Ramos (cell line): ENCODE measurements around the gene SMKR1.
"Not testable (repeated sequence)": the region's sequence is repeated elsewhere in the genome, so short reads cannot be mapped to it uniquely, and the experiment has no call there.

ENCODE experiments used
- in situ Hi-C: fragments of 300-500 bp; cut with MboI; formaldehyde crosslinking; loops from one replicate; pipeline ENCODE4 v1.14.3; 2022; ENCODE audit warnings: low sequenced_read_pairs; ENCODE audit not compliant: unreplicated experiment

The SMKR1 gene

DNA sequence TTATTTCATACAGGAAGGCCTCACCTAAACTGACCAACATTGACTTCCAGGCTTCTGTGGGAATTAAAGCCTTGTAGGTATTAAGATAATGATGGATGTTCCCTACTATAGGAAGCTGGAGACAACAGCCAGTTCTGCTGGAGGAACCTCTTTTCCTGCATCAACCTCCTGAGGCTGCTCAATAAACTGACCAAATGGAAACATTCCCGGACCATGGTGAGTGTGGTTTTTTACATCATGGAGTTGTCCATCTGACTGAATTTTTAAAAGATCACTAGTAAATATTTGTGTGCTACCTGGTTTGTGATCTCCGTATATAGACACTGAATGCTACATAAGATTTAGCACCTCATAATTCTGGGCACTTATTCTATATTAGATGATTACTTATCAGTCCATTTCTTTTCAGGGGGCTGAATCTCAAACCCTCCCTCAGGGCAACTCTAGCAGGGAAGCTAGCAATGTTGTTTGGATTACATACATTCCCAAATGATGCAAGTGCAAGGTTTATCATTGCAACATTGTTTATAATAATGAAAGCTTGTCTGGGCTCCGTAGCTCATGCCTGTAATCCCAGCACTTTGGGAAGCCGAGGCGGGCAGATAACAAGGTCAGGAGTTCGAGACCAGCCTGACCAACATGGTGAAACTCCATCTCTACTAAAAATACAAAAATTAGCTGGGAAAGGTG is 21.5 kb upstream of the SMKR1 start:
- in situ Hi-C loops, result no loop called here

DNA sequence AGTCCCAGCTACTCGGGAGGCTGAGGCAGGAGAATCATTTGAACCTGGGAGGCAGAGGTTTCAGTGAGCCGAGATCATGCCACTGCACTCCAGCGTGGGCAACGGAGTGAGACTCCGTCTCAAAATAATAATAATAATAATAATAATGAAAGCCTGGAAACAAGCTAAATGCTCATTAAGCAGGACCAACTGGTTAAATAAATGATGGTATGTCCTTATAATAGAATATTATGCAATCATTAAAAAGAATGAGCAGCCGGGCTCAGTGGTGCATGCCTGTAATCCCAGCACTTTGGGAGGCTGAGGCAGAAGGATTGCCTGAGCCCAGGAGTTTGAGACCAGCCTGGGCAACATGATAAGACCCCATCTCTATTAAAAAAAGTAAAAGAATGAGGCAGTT is 21.0 kb upstream of the SMKR1 start:
- in situ Hi-C loops, result not testable (repeated sequence)

DNA sequence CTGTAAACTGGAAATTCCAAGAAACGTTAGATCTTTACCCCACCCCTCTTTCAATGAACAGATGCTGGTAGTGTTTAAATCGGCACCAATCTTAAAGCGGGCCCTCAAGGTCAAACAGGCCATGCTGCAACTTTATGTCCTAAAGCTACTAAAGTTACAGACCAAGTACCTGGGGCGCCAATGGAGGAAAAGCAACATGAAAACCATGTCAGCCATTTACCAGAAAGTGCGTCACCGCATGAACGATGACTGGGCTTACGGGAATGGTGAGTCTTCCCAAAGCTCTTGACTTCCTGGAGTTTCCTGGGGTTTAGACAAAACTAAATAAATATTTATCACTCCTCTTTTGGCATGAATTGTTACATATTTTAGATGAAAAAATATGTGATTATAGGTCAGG is 19.6 kb upstream of the SMKR1 start:
- in situ Hi-C loops, result no loop called here

DNA sequence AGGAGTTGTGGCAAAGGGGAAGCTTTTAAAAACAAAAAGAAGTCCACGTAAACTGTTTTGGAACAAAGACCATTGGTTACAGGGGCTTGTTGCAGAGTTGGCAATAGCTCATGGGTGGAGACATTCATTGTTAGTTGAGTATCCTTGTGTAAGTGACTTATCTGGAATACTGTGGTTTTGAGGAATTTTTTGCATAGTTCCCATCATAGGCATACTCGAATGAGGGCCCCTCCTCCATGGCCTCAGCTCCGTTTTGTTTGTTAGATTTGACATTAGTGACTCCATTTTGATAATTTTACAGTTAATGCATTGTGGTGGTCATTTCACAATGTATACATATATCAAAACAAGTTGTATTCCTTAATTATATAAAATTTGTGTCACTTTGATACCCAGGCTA is 12.8 kb upstream of the SMKR1 start:
- in situ Hi-C loops, result no loop called here

DNA sequence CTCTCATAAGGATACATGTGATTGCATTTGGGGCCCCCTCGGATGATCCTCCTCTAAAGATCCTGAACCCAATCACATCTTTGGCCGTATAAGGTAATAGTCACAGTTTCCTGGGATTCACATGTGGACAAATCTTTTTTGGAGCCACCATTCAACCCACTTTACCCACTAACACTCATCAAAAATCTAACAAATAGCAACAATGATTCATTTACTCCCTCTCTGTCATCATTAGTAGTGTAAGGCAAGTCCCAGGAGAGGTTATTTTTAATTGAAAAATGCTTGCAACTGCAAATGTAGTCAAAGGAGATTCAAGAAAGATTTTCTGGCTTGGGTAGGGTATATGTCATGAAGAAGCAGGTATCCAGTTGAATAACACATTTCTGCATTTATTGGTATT is 9.9 kb upstream of the SMKR1 start:
- in situ Hi-C loops, result no loop called here

DNA sequence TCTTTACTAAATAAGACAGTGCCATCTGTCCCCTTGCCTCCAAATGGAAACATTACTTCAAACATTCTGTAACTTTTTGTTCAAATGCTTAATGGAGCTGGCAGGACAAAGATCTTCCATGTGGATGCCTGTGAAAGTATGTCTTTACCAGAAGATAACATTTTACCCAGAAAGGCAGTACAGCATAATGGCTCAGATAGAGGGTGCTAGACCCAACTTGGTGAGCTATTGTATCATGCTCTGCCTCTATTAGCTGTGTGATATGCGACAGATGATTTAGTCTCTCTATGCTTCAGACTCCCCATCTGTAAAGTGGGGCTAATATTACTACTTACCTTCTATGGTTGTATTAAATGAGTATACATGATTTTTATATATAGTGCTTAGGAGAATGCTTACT is 8.8 kb upstream of the SMKR1 start:
- in situ Hi-C loops, result no loop called here

DNA sequence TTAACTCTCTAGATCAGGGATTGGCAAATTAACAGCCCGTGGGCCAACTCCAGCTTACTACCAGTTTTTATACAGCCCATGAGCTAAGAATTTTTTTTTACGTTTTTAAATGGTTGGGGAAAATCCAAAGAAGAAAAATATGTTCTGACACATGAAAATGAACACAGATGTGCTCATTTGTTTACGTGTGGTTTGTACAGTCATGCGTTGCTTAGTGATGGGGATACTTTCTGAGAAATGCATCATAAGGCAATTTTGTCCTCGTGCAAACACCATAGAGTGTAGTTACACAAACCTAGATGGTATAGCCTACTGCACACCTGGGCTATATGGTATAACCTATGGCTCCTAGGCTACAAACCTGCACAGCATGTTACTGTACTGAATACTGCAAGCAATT is 8.3 kb upstream of the SMKR1 start:
- in situ Hi-C loops, result no loop called here

DNA sequence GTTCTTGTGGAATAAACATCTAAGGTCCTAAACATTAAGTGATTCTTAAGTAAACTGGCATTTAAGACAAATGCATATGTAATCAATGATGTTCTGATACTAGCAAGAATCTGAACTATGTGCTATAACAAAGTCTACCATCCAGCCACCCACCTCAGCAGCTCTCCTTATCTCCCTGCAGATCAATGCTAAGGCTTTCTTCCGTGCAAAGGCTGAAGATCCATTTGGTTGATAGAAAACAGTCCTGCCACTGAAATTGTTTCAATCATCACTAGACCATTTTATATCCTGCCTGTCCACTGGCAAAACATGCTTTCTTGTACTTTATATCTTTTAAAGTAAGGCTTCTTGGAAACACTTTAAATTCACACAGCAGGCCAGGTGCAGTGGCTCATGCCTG is 6.3 kb upstream of the SMKR1 start:
- in situ Hi-C loops, result no loop called here

DNA sequence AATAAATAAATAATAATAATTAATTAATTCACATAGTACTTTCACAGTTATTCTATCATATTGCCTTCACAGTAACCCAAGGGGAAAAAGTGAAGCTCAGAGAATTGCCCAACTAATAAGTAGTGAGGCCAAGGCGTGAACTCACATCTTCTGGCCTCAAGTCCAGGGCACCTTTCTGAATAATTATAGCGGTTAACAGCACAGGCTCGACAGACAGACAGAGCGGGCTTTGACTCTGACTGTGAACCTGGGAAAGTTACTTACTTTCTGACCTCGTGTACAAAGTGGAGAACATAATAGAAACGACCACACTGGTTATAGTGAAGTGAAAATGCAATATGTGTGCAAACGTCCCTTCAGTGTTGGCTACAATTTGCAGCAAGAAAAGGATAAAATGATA is 5.7 kb upstream of the SMKR1 start:
- in situ Hi-C loops, result no loop called here

DNA sequence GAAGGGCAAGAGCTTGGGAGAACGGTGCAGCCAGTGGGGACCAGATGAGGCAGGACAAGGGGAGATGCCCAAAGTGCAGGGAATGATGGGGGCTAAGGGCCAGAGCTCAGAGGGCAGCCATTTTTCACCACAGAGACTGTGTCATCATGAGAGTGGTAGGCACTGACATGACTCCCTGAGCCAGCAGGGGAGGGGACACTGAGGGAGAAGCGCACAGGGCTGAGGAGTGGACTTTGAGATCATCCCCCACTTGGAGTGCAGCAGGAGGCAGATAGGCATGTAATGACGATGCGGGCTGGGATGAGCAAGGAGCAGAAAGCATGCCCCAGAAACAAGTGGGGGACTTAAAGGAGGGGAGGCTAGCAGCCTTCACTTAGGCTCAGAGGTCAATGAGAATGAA is 5.2 kb upstream of the SMKR1 start:
- in situ Hi-C loops, result no loop called here

DNA sequence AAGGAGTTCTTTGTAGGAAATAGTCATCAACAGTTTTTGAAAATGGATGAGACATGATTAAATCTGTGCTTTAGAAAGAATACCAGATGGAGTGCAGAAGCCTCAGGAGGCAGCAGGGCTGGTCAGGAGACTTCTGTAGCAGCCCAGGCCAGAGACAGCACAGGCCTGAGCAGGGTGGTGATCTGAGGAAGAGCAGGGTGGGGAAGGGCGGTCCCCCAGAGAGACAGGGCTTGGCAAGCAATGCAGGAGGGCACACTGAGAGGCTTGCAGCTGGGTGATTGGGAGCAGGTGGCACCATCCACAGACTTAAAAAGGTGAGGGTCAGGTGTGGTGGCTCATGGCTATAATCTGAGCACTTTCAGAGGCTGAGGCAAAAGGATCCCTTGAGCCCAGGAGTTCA is 4.3 kb upstream of the SMKR1 start:
- in situ Hi-C loops, result no loop called here

DNA sequence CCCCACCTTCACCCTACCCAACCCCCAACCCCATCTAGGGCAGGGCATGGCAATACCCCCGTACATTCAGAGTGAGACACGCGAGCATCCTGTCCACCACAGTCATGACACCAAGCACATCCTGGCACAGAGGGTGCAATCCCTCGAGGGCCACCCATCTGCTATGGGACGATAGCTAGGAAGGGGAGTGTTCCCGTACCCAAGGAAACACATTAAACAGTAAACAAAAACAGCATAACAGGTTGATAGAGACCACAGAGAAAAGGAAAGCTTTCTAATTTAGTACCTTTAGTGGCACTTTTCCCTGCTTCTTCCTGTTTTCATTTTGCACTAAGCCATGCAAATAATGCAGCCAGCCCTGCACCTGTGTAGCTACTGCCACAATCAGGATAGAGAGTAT is 2.3 kb upstream of the SMKR1 start:
- in situ Hi-C loops, result no loop called here

DNA sequence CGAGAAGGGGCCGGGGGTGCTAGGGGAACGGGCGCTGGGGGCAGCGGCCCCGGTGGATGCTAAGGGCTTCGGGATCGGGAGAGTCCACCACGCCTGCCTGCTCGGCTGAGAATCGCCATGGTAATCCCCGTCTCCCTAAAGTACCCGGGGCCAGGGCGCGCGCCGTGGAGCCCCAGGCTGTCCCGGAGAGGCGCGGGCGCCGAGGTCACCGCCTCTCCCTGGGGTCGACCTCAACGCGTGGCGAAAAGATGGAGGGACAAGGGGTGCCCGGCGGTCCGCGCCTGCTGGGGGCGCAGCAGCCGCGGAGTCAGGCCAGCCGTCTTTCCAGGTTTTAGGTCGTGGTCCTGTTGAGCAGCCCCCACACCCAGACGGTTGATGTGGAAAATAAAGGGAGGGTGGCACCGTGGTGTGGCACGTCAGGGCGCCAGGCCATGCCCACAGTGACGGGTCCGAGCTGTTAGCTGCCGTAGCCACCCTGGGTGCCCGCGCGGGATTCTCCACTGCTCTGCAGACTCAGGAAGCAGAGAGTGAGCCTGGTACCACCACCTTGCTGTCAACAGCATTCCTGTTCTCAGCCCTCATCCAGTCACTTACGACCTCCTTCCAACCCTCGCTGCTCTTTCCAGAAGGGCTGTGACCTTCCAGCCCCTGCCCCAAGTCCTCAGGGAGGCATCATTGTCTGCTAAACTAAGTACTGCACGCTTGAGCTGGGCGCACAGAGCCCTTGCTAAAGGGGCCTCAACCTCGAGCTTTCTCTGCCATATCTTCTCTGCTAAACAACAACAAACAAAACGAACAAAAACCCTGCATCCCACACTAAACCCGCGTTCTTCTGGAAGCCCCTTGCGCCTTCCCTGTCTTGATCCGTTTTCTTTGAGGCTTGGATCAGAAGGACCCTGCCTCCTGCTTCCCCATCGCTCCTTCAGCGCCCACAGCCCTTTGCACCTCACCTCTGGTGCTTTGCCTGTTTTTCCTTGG is 666 bp downstream of the SMKR1 start:
- in situ Hi-C loops, result no loop called here

DNA sequence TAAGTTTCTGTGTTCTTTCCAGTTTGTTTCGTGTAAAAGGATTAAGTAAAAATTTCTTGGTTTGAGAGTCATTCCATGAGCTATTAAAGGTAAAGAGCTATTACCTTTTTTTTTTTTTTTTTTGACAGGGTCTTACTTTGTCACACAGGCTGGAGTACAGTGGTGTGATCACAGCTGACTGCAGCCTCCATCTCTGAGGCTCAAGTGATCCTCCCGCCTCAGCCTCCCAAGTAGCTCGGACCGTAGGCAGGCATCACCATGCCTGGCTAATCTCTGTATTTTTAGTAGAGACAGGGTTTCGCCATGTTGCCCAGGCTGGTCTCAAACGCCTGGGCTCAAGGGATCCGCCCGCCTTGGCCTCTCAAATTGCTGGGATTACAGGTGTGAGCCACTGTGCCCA is 1.4 kb downstream of the SMKR1 start:
- in situ Hi-C loops, result no loop called here

DNA sequence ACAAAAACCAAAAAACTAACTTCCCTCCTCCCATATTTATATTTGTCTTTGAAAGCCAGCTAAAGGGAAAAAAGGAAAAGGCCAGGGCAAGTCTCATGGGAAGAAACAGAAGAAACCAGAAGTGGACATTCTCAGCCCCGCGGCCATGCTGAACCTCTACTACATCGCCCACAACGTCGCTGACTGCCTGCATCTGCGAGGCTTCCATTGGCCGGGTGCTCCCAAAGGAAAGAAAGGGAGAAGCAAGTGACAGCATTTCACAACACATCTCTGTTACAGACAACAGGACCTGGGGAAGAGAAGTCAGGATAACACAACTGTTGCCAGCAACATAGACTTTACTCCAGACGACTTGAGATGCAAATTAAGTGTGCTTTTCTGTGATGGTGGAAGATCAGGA is 9.9 kb downstream of the SMKR1 start:
- in situ Hi-C loops, result no loop called here

DNA sequence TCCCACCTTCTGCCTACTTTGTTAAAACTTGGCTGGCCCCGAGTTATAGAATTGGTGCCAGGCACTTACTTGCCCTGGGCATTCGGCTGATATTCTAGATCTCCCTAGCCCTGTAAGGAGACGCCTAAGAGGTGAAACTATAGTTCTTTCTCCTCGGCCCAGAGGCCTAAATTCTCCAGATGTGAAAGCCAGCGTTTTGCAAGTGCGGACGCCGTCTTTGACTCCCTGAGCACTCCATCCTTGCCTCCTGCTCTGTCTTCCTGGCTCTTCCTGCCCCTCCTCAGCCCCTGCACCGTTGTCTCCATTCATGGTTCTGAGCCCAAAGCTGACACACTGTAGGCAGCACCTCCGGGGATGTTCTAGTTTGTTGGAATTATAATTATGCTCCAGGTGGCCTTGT is 11.2 kb downstream of the SMKR1 start:
- in situ Hi-C loops, result no loop called here

DNA sequence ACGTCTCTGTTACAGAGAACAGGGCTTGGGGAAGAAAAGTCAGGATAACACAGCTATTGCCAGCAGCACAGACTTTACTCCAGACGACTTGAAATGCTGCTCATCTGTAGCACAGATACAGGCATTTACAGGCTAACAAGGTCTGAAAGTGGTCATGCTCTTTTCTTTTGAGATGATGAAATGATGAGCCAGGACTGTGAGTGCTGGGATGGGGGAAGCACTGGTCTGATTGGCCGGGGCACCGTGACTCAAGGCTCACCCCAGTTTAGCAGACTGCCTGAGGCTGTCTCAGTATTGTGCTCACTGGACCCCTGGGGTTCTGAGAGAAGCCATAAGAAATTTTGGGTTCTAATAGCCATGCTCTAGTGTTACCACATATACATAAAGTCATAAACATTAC is 12.4 kb downstream of the SMKR1 start:
- in situ Hi-C loops, result no loop called here

DNA sequence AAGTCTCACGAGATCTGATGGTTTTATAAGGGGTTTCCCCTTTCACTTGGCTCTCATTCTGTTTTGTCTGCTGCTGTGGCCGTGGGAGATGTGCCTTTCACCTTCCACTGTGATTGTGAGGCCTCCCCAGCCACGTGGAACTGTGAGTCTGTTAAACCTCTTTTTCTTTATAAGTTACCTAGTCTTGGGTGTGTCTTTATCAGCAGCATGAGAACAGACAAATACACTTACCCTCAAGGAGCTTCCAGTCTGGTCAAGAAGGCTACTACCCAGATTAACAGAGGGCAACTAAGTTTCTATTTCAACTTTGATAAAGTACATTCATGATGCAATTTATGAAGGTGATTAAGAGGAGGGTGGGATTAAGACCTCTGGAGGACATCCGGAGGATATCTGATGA is 13.1 kb downstream of the SMKR1 start:
- in situ Hi-C loops, result no loop called here

DNA sequence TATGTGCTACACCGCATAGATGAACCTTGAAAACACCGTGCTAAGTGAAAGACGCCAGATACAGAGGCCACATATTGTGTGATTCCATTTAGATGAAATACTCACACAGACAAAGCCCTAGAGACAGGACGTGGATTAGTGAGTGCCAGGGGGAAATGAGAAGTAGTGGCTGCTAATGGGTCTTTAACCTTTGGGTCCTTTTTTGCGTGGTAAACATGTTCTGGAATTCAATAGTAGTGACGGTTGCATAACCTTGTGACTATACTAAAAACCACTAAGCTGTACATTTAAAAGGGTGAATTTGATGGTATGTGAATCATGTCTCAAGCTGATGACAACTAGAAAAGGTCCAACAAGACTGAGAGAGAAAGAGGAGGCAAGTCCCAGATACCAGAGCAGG is 15.6 kb downstream of the SMKR1 start:
- in situ Hi-C loops, result no loop called here

DNA sequence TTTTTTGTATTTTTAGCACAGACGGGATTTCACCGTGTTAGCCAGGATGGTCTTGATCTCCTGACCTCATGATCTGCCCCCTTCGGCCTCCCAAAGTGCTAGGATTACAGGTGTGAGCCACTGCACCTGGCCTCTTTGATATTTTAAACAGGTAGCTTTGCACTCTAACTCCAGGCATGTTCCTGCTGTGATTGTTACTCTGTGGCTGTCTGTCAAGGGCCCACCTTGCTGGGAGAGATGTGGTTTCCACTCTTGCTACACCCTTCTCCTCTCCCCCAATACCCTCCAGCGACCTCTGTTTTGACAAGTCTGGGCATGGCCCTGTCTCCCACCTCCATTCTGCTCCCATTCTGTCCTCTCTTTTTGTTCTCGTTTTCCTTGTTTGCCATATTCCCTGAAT is 17.1 kb downstream of the SMKR1 start:
- in situ Hi-C loops, result no loop called here

DNA sequence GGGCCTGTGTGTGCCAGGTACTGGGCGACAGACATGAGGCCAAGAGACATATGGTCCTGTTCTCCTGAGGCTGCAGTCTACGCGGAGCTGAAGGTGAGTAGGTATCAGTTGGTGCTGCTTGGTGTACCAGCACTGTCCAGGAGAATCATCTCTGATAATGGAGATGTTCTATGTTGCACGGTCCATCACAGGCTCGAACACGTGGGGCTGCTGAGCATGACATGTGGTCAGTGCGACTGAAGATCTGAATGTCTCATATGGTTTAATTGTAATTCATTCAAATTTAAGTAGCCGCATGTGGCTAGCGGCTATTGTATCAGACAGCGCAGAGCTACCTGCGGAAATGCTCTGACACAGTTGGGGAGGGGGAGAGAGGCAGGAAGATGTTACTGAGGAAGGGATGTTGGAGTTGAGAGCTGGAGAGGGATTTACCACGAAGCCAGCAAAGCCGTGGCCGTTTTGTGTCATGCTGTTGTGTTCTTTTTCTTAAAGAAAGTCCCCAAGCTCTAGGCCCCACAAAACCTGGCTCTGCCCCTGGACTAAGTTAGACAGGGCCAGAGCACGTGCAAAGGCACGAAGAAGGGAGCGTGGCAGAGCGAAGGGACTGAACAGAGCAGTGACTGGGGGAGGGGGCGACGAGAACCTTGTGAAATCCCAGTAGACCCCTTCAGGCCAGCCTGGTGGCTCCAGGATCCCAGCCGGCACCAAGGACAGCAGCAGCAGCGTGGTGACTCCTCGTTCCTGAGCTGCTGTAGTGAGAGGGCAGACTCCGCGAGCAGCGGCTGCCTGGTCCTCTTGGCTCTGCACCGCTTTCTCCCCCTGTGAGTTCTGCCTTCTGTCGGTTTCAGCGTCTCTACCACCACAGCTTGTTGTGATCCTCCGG is 20.0 kb downstream of the SMKR1 start:
- in situ Hi-C loops, result no loop called here
